Measurements from ENCODE around the gene MECP2. TPM values are rescaled to one million over a fixed set of nuclear protein-coding genes. Genes with fewer than 3 reads are reported as not detected.

MECP2 gene
- total RNA-seq, 1 donor from 2014 or later = 57.8 TPM

DNA sequence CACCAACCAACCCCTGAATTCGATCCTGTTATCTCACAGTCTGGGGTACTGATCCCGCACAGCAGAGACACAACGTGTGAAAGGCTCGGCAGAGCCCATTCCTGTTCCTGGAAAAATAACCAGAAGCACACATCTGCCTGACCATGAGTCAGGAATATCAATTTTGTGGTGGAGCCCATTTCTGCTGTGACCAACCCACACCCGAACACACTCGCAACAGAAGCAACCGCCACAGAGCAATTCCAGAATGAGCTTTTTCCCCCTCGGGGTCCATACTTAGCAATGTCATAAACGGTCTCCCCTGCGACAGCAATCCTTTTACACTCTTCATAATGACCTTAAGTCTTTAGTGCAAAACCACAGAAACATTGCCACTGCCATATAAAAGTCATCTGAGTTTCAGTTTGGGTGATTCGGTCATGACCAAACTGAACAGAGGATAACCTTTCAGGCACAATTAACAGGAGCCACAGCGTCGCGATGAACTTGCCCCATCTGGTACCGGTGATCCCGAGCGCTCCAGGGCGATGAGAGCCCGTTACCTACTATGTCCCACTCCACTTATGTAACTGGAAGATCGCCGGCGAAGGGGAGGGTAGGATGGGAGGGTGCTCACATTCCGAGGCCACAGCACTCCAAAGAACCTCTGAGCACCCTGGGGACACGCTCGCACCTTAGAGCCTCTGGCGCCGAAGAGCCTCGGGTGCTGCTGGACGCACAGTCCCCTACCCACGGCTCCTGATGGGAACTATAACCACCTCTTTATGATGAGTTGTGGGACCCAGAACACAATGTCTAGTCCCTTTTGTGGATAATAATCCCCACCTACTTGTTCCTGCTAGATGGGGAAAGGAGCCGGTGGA, 1.1 kb downstream of the MECP2 start:
- peaks cover 44% of the 10 kb centered on the region for H3K4me1 Mint-ChIP-seq
- DNase-seq (ENCODE audit: low spot score in 2 of 2, unreplicated experiment in 2 of 2) = no peak
- peaks cover 3% of the 10 kb centered on the region for H3K27me3 Mint-ChIP-seq (ENCODE audit: low read depth)
- H3K9me3 Mint-ChIP-seq = no peaks in the 10 kb centered on the region
- no peaks in the 10 kb centered on the region for H3K36me3 Mint-ChIP-seq
- H3K4me3 Mint-ChIP-seq = peak overlapping the region; percentile 76
- peak overlapping the region; percentile 89 for H3K27ac Mint-ChIP-seq
- TF ChIP-seq CTCF (IDR thresholded peaks at IDR 0.05; ENCODE audit: unreplicated experiment) = no peak

DNA sequence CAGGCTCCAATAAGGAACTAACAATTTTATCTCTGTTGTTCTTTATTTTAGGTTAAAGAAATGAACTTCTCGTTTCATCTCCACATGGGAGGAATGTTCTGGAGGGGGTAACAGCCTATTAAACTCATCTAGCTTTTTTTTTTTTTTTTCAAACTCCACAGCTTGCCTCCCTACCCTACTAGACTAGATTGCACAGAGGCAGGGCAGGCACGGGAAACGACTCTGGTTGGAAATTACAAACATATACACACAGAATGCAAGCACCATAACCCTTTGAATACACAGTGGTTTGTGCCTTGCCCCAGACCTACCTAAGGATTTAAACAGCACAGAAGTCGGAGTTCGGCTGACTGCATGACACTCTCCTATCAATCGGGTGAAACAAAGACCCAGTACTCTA, 2.7 kb downstream of the MECP2 start:
- no peaks in the 10 kb centered on the region for H3K27me3 Mint-ChIP-seq (ENCODE audit: low read depth)
- peaks cover 44% of the 10 kb centered on the region for H3K4me1 Mint-ChIP-seq
- peak overlapping the region; percentile 76 for H3K4me3 Mint-ChIP-seq
- H3K36me3 Mint-ChIP-seq = peaks cover 4% of the 10 kb centered on the region
- DNase-seq (ENCODE audit: low spot score in 2 of 2, unreplicated experiment in 2 of 2) = no peak
- peak overlapping the region; percentile 54 for H3K27ac Mint-ChIP-seq
- no peaks in the 10 kb centered on the region for H3K9me3 Mint-ChIP-seq
- TF ChIP-seq CTCF (IDR thresholded peaks at IDR 0.05; ENCODE audit: unreplicated experiment) = no peak

GRCh38 chrX:154093965-154094364, 3.6 kb downstream of the MECP2 start:
- Mint-ChIP-seq H3K4me1 (peaks cover 44% of the 10 kb centered on the region), H3K4me3 (peak overlapping the region; percentile 33), H3K27me3 (ENCODE audit: low read depth) (no peaks in the 10 kb centered on the region), H3K9me3 (peaks cover 4% of the 10 kb centered on the region), H3K36me3 (peaks cover 4% of the 10 kb centered on the region), H3K27ac (peak overlapping the region; percentile 77)
- TF ChIP-seq CTCF (IDR thresholded peaks at IDR 0.05; ENCODE audit: unreplicated experiment) = no peak
- DNase-seq (ENCODE audit: low spot score in 2 of 2, unreplicated experiment in 2 of 2) = no peak

DNA sequence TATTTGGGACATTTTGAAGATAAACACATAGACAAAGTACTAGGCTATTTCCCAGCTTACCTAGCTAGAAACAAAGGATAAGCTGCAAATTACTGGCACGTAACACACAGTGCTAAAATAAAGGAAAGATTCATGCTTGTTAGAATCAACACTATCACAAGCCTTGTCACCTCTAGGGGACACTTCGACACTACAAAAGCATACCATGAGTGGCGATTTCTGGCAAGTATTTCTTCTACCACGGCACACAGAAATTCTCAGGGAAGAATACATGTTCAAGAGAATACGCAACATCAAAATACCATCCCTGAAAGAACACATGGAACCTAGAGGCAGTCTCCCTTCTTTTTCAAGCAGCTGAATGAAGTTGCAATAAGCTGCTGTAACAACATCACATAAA, 5.1 kb downstream of the MECP2 start:
- no peaks in the 10 kb centered on the region for H3K27me3 Mint-ChIP-seq (ENCODE audit: low read depth)
- DNase-seq (ENCODE audit: low spot score in 2 of 2, unreplicated experiment in 2 of 2) = no peak
- peak overlapping the region; percentile 26 for H3K27ac Mint-ChIP-seq
- H3K9me3 Mint-ChIP-seq = peaks cover 10% of the 10 kb centered on the region
- H3K36me3 Mint-ChIP-seq = peaks cover 9% of the 10 kb centered on the region
- no peak for TF ChIP-seq CTCF (IDR thresholded peaks at IDR 0.05; ENCODE audit: unreplicated experiment)
- H3K4me3 Mint-ChIP-seq = no peak overlapping the region
- H3K4me1 Mint-ChIP-seq = peaks cover 45% of the 10 kb centered on the region

- Mint-ChIP-seq H3K27me3 (ENCODE audit: low read depth) (no peaks in the 10 kb centered on the region), H3K27ac (no peak overlapping the region), H3K9me3 (peaks cover 10% of the 10 kb centered on the region), H3K4me3 (no peak overlapping the region), H3K36me3 (peaks cover 9% of the 10 kb centered on the region), H3K4me1 (peaks cover 45% of the 10 kb centered on the region)
- no peak for DNase-seq (ENCODE audit: low spot score in 2 of 2, unreplicated experiment in 2 of 2)
- TF ChIP-seq CTCF (IDR thresholded peaks at IDR 0.05; ENCODE audit: unreplicated experiment) = no peak
Observed at GRCh38 chrX:154091678-154092077, 5.8 kb downstream of the MECP2 start.

All from mesothelial cell of epicardium (in vitro differentiated cells).